Measurements from ENCODE around the gene MYO9B. TPM values are rescaled to one million over a fixed set of nuclear protein-coding genes. Genes with fewer than 3 reads are reported as not detected.

MYO9B gene
- polyA plus RNA-seq, 3 donors, result 5.9 to 366 (median 7.5) TPM

DNA sequence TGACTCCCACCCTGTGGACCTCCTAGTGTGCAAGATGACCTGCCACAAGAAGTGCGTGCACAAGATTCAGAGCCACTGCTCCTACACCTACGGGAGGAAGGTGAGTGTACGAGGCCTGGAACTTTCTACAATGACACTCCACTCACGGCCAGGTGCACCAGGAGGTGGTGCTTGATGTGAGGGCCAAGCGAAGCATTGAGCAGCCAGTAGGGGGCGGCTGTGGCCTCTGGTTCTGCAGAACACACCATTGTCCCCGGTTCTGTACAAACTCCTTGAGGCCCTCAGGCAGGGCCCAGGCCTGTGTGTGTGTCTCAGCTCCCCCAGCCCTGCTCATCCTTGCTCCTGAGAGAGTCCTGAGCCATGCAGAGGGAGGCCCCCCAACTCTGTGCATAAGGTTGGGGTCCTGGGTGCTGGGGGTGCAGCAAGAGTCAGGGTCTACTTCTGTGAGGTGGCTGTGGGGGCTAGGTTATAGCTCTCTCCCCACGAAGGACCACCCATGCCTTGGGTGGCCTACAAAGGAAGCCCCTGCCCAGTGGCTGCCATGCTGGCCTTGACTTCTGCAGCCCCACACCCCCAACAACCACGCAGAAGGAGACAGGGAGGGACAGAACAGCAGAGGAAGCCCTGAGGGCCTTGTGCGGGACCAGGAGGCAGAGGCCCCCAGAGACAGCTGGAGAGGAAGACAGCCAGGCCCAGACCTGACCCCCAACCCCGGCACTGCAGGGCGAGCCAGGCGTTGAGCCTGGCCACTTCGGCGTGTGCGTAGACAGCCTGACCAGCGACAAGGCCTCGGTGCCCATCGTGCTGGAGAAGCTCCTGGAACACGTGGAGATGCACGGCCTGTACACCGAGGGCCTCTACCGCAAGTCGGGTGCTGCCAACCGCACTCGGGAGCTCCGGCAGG, 129.9 kb downstream of the MYO9B start:
- Histone ChIP-seq H3K79me2 (ENCODE audit: insufficient read depth, low read length) (no peaks in the 10 kb centered on the region), H3K27me3 (ENCODE audit: control insufficient read depth in 2 of 2, insufficient read depth in 2 of 2, low read length in 2 of 2) (no peaks in the 10 kb centered on the region), H3K36me3 (replicated peaks in 1 of 2; ENCODE audit: control insufficient read depth in 1 of 2, insufficient read depth in 2 of 2, low read length in 2 of 2) (peaks cover 87 to 93% of the 10 kb centered on the region in 2 donors), H3K4me2 (replicated peaks; ENCODE audit: extremely low read depth, low read length, poor library complexity, severe bottlenecking) (no peak overlapping the region), H2AFZ (ENCODE audit: insufficient read depth, low read depth, low read length, poor library complexity, severe bottlenecking) (no peak overlapping the region), H3K9me3 (replicated peaks in 1 of 2; ENCODE audit: control insufficient read depth in 1 of 2, insufficient read depth in 1 of 2, low read length in 2 of 2) (no peaks in the 10 kb centered on the region), H4K20me1 (ENCODE audit: insufficient read depth, low read length) (peaks cover 66% of the 10 kb centered on the region), H3K27ac (ENCODE audit: low read depth in 1 of 2, low read length in 2 of 2) (no peak overlapping the region), H3K4me3 (replicated peaks in 1 of 3; ENCODE audit: low read depth in 2 of 3, low read length in 3 of 3) (no peak overlapping the region), H3K4me1 (ENCODE audit: control insufficient read depth in 1 of 2, insufficient read depth in 2 of 2, low read length in 2 of 2) (no peaks in the 10 kb centered on the region), H3K9ac (ENCODE audit: insufficient read depth, low read length, poor library complexity, severe bottlenecking) (no peak overlapping the region)
- Mint-ChIP-seq H3K4me3 (no peak overlapping the region), H3K27me3 (ENCODE audit: low read depth in 3 of 3) (peaks cover 0 to 4% (median 0%) of the 10 kb centered on the region in 3 donors), H3K36me3 (peaks cover 80 to 90% of the 10 kb centered on the region in 2 donors), H3K27ac (peak overlapping the region in 1 of 7 donors; percentile 16), H3K9me3 (peaks cover 0 to 2% (median 0%) of the 10 kb centered on the region in 7 donors), H3K4me1 (peaks cover 2% of the 10 kb centered on the region)
- TF ChIP-seq, protein P1, sequence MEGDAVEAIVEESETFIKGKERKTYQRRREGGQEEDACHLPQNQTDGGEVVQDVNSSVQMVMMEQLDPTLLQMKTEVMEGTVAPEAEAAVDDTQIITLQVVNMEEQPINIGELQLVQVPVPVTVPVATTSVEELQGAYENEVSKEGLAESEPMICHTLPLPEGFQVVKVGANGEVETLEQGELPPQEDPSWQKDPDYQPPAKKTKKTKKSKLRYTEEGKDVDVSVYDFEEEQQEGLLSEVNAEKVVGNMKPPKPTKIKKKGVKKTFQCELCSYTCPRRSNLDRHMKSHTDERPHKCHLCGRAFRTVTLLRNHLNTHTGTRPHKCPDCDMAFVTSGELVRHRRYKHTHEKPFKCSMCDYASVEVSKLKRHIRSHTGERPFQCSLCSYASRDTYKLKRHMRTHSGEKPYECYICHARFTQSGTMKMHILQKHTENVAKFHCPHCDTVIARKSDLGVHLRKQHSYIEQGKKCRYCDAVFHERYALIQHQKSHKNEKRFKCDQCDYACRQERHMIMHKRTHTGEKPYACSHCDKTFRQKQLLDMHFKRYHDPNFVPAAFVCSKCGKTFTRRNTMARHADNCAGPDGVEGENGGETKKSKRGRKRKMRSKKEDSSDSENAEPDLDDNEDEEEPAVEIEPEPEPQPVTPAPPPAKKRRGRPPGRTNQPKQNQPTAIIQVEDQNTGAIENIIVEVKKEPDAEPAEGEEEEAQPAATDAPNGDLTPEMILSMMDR (IDR thresholded peaks at IDR 0.05), result peak; percentile 68
- DNase-seq, result peak in 2 of 3 donors; percentile 30 to 46
- 93% methylated on average over 18 of the region's 27 CpGs for WGBS (ENCODE audit: insufficient coverage)
- intact Hi-C loops (cut with micrococcal nuclease), result loop anchor here in 1 of 2 donors (5.0 kb wide), 1 partner anchor 77 kb away; the partner anchor contains the start of gene ANKLE1

DNA sequence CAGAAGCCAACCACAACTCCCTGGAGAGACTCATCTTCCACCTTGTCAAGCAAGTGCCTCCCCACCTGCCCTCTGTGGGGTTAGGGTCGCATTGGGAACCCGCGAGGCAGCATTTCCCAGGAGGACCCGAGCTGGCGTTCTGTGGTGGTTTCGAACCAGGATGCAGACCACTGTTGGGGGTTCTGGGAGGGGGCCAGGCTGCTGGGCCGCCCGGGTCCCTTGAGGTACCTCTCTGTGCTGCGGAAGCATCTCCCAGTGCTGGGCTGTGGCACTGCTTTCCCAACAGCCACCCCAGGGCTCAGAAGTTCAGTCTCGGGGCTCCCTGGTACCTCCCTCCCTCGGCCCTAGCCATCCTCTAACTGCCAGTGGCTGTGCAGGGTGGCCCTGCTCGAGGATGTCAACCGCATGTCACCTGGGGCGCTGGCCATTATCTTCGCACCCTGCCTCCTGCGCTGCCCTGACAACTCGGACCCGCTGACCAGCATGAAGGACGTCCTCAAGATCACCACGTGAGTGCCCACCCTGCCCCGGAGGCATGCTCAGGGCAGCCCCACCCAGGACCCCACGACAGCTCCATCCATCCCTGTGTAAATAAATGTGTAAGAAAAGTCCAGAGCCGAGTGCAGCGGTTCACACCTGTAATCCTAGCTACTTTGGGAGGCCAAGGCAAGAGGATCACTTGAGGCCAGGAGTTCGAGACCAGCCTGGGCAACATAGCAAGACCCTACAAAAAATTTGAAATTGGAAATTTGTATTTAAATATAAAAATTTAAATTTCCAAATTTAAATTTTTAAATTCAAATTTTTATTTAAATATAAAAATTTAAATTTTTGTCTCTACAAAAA, 131.4 kb downstream of the MYO9B start:
- H3K4me2 ChIP-seq (replicated peaks; ENCODE audit: extremely low read depth, low read length, poor library complexity, severe bottlenecking), result no peak overlapping the region
- H3K36me3 Mint-ChIP-seq, result peaks cover 74 to 88% of the 10 kb centered on the region in 2 donors
- H3K4me3 ChIP-seq (replicated peaks in 1 of 3; ENCODE audit: low read depth in 2 of 3, low read length in 3 of 3), result no peak overlapping the region
- intact Hi-C loops (cut with micrococcal nuclease), result loop anchor here in 1 of 2 donors (5.0 kb wide), 1 partner anchor 75 kb away; the partner anchor contains the start of gene ANKLE1
- H3K27me3 ChIP-seq (ENCODE audit: control insufficient read depth in 2 of 2, insufficient read depth in 2 of 2, low read length in 2 of 2), result no peaks in the 10 kb centered on the region
- peaks cover 0 to 4% (median 0%) of the 10 kb centered on the region in 3 donors for H3K27me3 Mint-ChIP-seq (ENCODE audit: low read depth in 3 of 3)
- H3K4me1 Mint-ChIP-seq, result peaks cover 2% of the 10 kb centered on the region
- peak overlapping the region in 4 of 7 donors; percentile 15 to 61 (median 16) for H3K27ac Mint-ChIP-seq
- no peak for DNase-seq
- H3K9ac ChIP-seq (ENCODE audit: insufficient read depth, low read length, poor library complexity, severe bottlenecking), result no peak overlapping the region
- no peaks in the 10 kb centered on the region for H3K9me3 ChIP-seq (replicated peaks in 1 of 2; ENCODE audit: control insufficient read depth in 1 of 2, insufficient read depth in 1 of 2, low read length in 2 of 2)
- no peak overlapping the region for H2AFZ ChIP-seq (ENCODE audit: insufficient read depth, low read depth, low read length, poor library complexity, severe bottlenecking)
- H3K9me3 Mint-ChIP-seq, result peaks cover 0 to 2% (median 0%) of the 10 kb centered on the region in 7 donors
- H4K20me1 ChIP-seq (ENCODE audit: insufficient read depth, low read length), result peaks cover 52% of the 10 kb centered on the region
- no peaks in the 10 kb centered on the region for H3K4me1 ChIP-seq (ENCODE audit: control insufficient read depth in 1 of 2, insufficient read depth in 2 of 2, low read length in 2 of 2)
- TF ChIP-seq, protein P1 (IDR thresholded peaks at IDR 0.05), result no peak
- peaks cover 85 to 93% of the 10 kb centered on the region in 2 donors for H3K36me3 ChIP-seq (replicated peaks in 1 of 2; ENCODE audit: control insufficient read depth in 1 of 2, insufficient read depth in 2 of 2, low read length in 2 of 2)
- no peaks in the 10 kb centered on the region for H3K79me2 ChIP-seq (ENCODE audit: insufficient read depth, low read length)
- H3K27ac ChIP-seq (ENCODE audit: low read depth in 1 of 2, low read length in 2 of 2), result no peak overlapping the region
- no peak overlapping the region for H3K4me3 Mint-ChIP-seq
- WGBS (ENCODE audit: insufficient coverage), result 96% methylated on average over 23 of the region's 25 CpGs

Measured in CD14-positive monocyte (primary cell).